IPS-20b (cell line): ENCODE data around the gene DPH2.

ENCODE experiments used
- H3K27ac ChIP-seq: one replicate; pipeline ENCODE4 v1.5.1; 2013; ENCODE audit warnings: low read length
- H3K27me3 ChIP-seq: 2 replicates; pipeline ENCODE4 v1.6.1; 2013; ENCODE audit warnings: mild to moderate bottlenecking, low read length, inconsistent platforms; ENCODE audit not compliant: insufficient read depth
- H3K36me3 ChIP-seq: 2 replicates; pipeline ENCODE4 v1.6.1; 2013; ENCODE audit warnings: low read depth, mild to moderate bottlenecking, inconsistent platforms, low read length, moderate library complexity; ENCODE audit not compliant: insufficient read depth
- H3K4me1 ChIP-seq: 2 replicates; pipeline ENCODE4 v1.6.1; 2013; ENCODE audit warnings: mild to moderate bottlenecking, control low read depth, inconsistent platforms, low read length, moderate library complexity; ENCODE audit not compliant: insufficient read depth
- H3K4me3 ChIP-seq: 2 replicates; pipeline ENCODE4 v1.5.1; 2013; ENCODE audit warnings: mild to moderate bottlenecking, low read length, inconsistent platforms
- H3K9ac ChIP-seq: 2 replicates; pipeline ENCODE4 v1.6.1; 2013; ENCODE audit warnings: low read depth, mild to moderate bottlenecking, inconsistent platforms, low read length, moderate library complexity
- H3K9me3 ChIP-seq: 2 replicates; pipeline ENCODE4 v1.6.1; 2013; ENCODE audit warnings: mild to moderate bottlenecking, low read depth, low read length, inconsistent platforms; ENCODE audit not compliant: insufficient read depth

DPH2 gene

GRCh38 chr1:43947061-43947873 is 22.5 kb upstream of the DPH2 start:
- Histone ChIP-seq H3K4me1 (peaks cover 10% of the 10 kb centered on the region; the same call in 1 of the 2 replicates), H3K9ac (peak overlapping the region; percentile 87; the same call in 1 of the 2 replicates), H3K36me3 (peaks cover 13% of the 10 kb centered on the region; the same call in 1 of the 2 replicates), H3K27ac (peak overlapping the region; percentile 41), H3K27me3 (no peaks in the 10 kb centered on the region), H3K9me3 (no peaks in the 10 kb centered on the region), H3K4me3 (peak overlapping the region; percentile 94)

GRCh38 chr1:43947874-43948437 is 21.9 kb upstream of the DPH2 start:
- H3K9me3 ChIP-seq, result no peaks in the 10 kb centered on the region
- H3K4me3 ChIP-seq, result peak overlapping the region; percentile 94; the same call in 1 of the 2 replicates
- no peaks in the 10 kb centered on the region for H3K27me3 ChIP-seq
- H3K36me3 ChIP-seq, result peaks cover 13% of the 10 kb centered on the region; the same call in 1 of the 2 replicates
- H3K9ac ChIP-seq, result no peak overlapping the region
- H3K27ac ChIP-seq, result no peak overlapping the region
- peaks cover 10% of the 10 kb centered on the region; the same call in 1 of the 2 replicates for H3K4me1 ChIP-seq

DNA sequence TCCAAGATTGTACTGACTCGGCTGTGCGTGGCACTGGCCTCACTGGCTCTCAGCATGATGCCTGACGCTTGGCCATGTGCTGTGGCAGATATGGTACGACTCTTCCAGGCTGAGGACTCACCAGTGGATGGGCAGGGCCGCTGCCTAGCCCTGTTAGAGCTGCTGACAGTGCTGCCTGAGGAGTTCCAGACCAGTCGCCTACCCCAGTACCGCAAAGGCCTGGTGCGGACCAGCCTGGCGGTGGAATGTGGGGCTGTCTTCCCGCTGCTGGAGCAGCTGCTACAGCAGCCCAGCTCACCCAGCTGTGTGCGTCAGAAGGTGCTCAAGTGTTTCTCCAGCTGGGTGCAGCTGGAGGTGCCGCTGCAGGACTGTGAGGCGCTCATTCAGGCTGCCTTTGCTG is 20.1 kb upstream of the DPH2 start:
- Histone ChIP-seq H3K4me3 (no peak overlapping the region), H3K9ac (no peak overlapping the region), H3K9me3 (no peaks in the 10 kb centered on the region)

DNA sequence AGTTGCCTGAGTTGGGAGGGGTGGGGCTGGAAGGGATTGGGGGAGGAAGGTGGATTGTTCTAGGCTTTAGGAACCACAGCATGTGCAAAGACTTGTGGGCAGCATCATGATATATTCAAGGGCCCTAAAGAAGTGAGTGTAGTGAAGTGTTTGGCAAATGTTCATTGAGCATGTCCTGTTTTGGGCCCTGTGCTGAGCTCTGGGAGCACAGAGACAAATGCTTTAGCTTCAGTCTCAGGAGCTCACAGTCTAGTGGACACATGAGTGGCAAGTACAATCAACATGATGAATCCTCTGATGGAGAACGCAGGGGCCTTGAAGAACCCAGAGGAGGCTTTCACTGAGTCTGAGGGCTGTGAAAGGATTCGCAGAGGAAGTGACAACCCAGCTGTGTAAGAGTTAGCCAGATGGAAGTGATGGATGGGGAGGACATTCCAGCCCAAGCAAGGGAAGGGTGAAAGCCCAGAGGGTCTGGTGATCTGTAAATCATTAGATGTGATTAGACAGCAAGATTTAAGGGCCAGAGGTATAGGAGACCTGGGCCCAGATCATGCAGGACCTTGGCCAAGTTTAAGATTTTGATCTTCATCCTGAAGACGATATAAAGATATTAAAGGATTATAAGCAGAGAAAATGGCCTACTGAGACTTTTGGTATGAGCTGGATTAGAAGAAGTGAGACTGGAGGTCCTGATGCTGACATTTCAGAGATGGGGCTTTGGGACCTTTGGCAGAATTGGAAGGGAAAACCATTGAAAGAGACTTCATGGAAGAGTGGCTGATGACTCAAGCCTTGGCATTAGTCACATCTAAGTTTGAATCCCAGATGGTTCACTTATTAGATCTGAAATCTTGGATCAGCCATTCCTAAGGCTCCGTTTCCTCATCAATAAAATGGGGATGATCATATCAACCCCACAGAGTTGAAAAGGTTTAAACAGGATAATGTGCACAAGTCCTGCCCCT is 18.5 kb upstream of the DPH2 start:
- Histone ChIP-seq H3K9ac (no peak overlapping the region), H3K4me3 (no peak overlapping the region), H3K4me1 (peaks cover 6% of the 10 kb centered on the region; the same call in 1 of the 2 replicates), H3K9me3 (no peaks in the 10 kb centered on the region), H3K27me3 (no peaks in the 10 kb centered on the region), H3K27ac (no peak overlapping the region), H3K36me3 (peaks cover 13% of the 10 kb centered on the region; the same call in 1 of the 2 replicates)

More for the DNA sequence above, 20.1 kb upstream of the DPH2 start:
- no peak overlapping the region for H3K27ac ChIP-seq
- peaks cover 10% of the 10 kb centered on the region; the same call in 1 of the 2 replicates for H3K4me1 ChIP-seq
- no peaks in the 10 kb centered on the region for H3K27me3 ChIP-seq
- peaks cover 13% of the 10 kb centered on the region; the same call in 1 of the 2 replicates for H3K36me3 ChIP-seq

- H3K9ac ChIP-seq, result peak overlapping the region; percentile 1; the same call in 1 of the 2 replicates
- H3K4me1 ChIP-seq, result peaks cover 3% of the 10 kb centered on the region; the same call in 1 of the 2 replicates
- H3K27ac ChIP-seq, result no peak overlapping the region
- H3K4me3 ChIP-seq, result no peak overlapping the region
- H3K36me3 ChIP-seq, result peaks cover 13% of the 10 kb centered on the region; the same call in 1 of the 2 replicates
- no peaks in the 10 kb centered on the region for H3K27me3 ChIP-seq
- no peaks in the 10 kb centered on the region for H3K9me3 ChIP-seq
Observed at GRCh38 chr1:43952731-43953346, 17.0 kb upstream of the DPH2 start.

- Histone ChIP-seq H3K9ac (peak overlapping the region; percentile 1; the same call in 1 of the 2 replicates), H3K4me3 (no peak overlapping the region), H3K36me3 (peaks cover 18% of the 10 kb centered on the region; the same call in 1 of the 2 replicates), H3K27ac (no peak overlapping the region), H3K4me1 (no peaks in the 10 kb centered on the region), H3K27me3 (no peaks in the 10 kb centered on the region), H3K9me3 (no peaks in the 10 kb centered on the region)
Observed at GRCh38 chr1:43953361-43953760, 16.4 kb upstream of the DPH2 start.

GRCh38 chr1:43954036-43954435 is 15.8 kb upstream of the DPH2 start:
- no peak overlapping the region for H3K27ac ChIP-seq
- H3K36me3 ChIP-seq, result peaks cover 24% of the 10 kb centered on the region; the same call in 1 of the 2 replicates

DNA sequence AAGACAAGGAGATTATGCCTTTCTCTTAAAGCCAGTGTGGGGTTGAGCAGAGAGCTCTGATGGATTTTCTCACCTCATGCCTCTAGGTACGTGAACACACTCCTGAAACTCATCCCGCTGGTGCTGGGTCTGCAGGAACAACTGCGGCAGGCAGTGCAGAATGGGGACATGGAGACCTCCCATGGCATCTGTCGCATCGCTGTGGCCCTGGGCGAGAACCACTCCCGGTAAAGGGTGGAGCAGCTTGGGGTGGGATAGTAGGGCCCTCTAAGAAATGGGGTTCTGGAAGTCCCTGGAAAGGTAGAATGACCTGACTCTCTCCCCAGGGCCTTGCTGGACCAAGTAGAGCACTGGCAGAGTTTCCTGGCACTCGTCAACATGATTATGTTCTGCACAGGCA is 13.6 kb upstream of the DPH2 start:
- Histone ChIP-seq H3K9me3 (no peaks in the 10 kb centered on the region), H3K4me1 (no peaks in the 10 kb centered on the region), H3K36me3 (peaks cover 18% of the 10 kb centered on the region; the same call in 1 of the 2 replicates), H3K27ac (no peak overlapping the region), H3K4me3 (no peak overlapping the region), H3K27me3 (no peaks in the 10 kb centered on the region), H3K9ac (no peak overlapping the region)

More at GRCh38 chr1:43954036-43954435, 15.8 kb upstream of the DPH2 start:
- H3K9ac ChIP-seq, result no peak overlapping the region
- no peaks in the 10 kb centered on the region for H3K4me1 ChIP-seq
- H3K4me3 ChIP-seq, result no peak overlapping the region
- H3K27me3 ChIP-seq, result no peaks in the 10 kb centered on the region
- H3K9me3 ChIP-seq, result no peaks in the 10 kb centered on the region

DNA sequence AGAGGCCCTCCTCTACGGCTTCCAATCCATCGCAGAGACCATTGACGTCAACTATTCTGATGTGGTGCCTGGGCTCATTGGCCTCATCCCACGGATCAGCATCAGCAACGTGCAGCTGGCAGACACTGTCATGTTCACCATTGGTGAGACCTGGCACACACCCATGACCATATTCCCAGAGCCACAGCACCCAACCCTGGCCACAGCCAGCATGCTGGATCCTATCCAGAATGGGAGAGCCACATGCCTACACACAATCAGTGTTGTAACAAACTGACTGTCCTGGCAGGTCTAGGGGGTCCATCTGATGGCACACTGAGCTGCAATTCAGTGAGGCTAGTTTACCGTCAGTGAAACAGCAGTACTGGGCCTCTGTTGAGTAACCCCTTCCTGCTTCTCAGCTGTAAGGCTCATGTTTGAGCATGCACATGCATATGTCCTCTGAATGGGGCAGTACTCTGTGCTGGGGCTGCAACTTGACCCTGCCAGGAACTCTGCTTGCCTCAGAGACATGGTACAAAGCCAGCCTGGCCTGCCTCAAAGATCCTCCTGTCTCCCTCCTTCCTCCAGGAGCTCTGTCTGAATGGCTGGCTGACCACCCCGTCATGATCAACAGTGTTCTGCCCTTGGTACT is 12.3 kb upstream of the DPH2 start:
- H3K36me3 ChIP-seq, result peaks cover 26% of the 10 kb centered on the region
- H3K9me3 ChIP-seq, result no peaks in the 10 kb centered on the region
- H3K27me3 ChIP-seq, result no peaks in the 10 kb centered on the region
- H3K27ac ChIP-seq, result no peak overlapping the region
- no peak overlapping the region for H3K4me3 ChIP-seq
- no peaks in the 10 kb centered on the region for H3K4me1 ChIP-seq
- no peak overlapping the region for H3K9ac ChIP-seq

DNA sequence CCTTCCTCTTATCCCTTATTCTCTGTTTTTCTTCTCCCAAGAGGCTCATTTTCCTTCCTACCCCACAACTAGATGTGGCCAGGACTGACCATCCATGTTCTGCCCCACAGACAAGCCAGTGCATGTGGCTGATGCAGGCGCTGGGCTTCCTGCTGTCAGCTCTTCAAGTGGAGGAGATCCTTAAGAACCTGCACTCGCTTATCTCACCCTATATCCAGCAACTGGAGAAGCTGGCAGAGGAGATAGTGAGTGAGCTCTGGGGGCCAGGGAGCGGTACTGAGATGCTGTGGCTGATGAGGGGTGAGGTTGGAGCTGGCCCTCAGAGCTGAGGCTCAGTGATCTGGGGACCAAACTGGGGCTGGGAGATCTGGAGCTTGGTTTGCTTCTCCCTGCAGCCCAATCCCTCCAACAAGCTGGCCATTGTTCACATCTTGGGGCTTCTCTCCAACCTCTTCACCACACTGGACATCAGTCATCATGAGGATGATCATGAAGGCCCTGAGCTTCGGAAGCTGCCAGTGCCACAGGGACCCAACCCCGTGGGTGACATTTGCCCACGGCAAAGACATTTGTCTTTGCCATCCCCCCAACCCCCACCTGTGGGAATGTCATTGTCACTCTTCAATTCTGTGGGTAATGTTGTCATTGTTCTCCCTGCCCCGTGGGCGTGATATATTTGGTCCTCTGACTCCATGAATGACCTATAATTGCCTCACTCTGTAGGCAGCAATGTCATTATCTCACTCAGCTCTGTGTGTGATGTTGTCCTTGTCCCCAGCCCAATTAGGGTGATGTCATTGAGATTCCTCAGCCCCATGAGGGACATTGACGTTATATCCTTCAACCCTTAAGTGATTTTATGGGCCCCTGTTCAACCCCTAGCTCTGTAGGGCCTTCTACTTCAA is 11.2 kb upstream of the DPH2 start:
- H3K27ac ChIP-seq, result no peak overlapping the region
- no peaks in the 10 kb centered on the region for H3K9me3 ChIP-seq
- no peak overlapping the region for H3K9ac ChIP-seq

More for the DNA sequence above, 11.2 kb upstream of the DPH2 start:
- Histone ChIP-seq H3K27me3 (no peaks in the 10 kb centered on the region), H3K4me1 (no peaks in the 10 kb centered on the region), H3K36me3 (peaks cover 26% of the 10 kb centered on the region), H3K4me3 (no peak overlapping the region)
